ENCODE measurements around the gene CRYBG1.

- TF ChIP-seq CEBPB (IDR thresholded peaks at IDR 0.05) (no peak), TEAD4 (IDR thresholded peaks at IDR 0.05) (no peak), REST (IDR thresholded peaks at IDR 0.05; ENCODE audit: low read depth) (no peak), EP300 (IDR thresholded peaks at IDR 0.05; ENCODE audit: borderline replicate concordance) (no peak)
- TF ChIP-seq, protein P1, sequence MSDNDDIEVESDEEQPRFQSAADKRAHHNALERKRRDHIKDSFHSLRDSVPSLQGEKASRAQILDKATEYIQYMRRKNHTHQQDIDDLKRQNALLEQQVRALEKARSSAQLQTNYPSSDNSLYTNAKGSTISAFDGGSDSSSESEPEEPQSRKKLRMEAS (IDR thresholded peaks at IDR 0.05) = no peak
These were observed 61.0 kb downstream of the CRYBG1 start for GRCh38 chr6:106421496-106421895.

All from Ishikawa (cell line).